WERI-Rb-1 (cell line): ENCODE measurements around the gene HOXA13.

Experiments used
- DNase-seq: peaks from one replicate; pipeline ENCODE4 v3.0.0-alpha.2; 2020
- H3K27ac ChIP-seq: fragments of 250-450 bp; sonication (Bioruptor Pico); 2 replicates; pipeline ENCODE4 v1.5.1; 2020; ENCODE audit warnings: mild to moderate bottlenecking, moderate library complexity
- H3K27me3 ChIP-seq: fragments of 250-450 bp; sonication (Bioruptor Pico); 2 replicates; pipeline ENCODE4 v1.5.1; 2021; ENCODE audit warnings: mild to moderate bottlenecking, low read depth, moderate library complexity; ENCODE audit not compliant: insufficient read depth, severe bottlenecking
- H3K36me3 ChIP-seq: fragments of 250-450 bp; sonication (Bioruptor Pico); 2 replicates; pipeline ENCODE4 v1.5.1; 2020; ENCODE audit warnings: mild to moderate bottlenecking, moderate library complexity
- H3K4me3 ChIP-seq: 2 replicates; pipeline ENCODE4 v1.5.1; 2011; ENCODE audit warnings: low read depth, mild to moderate bottlenecking, control low read depth, low read length
- H3K9me3 ChIP-seq: fragments of 250-450 bp; sonication (Bioruptor Pico); 2 replicates; pipeline ENCODE4 v1.5.1; 2021; ENCODE audit warnings: mild to moderate bottlenecking, moderate library complexity; ENCODE audit not compliant: severe bottlenecking
- CTCF ChIP-seq: IDR thresholded peaks from 2 replicates; pipeline ENCODE4 v1.5.1; 2011; ENCODE audit warnings: low read depth, mild to moderate bottlenecking, control low read depth, inconsistent platforms, low read length

Gene HOXA13

GRCh38 chr7:27165996-27166530 lies 33.8 kb downstream of the HOXA13 start:
- H3K27me3 ChIP-seq: peaks cover 62% of the 10 kb centered on the region
- no peak for DNase-seq
- H3K9me3 ChIP-seq: peaks cover 21% of the 10 kb centered on the region
- no peak for TF ChIP-seq CTCF
- H3K4me3 ChIP-seq: peak overlapping the region; percentile 26
- H3K36me3 ChIP-seq: no peaks in the 10 kb centered on the region
- H3K27ac ChIP-seq: no peak overlapping the region

DNA sequence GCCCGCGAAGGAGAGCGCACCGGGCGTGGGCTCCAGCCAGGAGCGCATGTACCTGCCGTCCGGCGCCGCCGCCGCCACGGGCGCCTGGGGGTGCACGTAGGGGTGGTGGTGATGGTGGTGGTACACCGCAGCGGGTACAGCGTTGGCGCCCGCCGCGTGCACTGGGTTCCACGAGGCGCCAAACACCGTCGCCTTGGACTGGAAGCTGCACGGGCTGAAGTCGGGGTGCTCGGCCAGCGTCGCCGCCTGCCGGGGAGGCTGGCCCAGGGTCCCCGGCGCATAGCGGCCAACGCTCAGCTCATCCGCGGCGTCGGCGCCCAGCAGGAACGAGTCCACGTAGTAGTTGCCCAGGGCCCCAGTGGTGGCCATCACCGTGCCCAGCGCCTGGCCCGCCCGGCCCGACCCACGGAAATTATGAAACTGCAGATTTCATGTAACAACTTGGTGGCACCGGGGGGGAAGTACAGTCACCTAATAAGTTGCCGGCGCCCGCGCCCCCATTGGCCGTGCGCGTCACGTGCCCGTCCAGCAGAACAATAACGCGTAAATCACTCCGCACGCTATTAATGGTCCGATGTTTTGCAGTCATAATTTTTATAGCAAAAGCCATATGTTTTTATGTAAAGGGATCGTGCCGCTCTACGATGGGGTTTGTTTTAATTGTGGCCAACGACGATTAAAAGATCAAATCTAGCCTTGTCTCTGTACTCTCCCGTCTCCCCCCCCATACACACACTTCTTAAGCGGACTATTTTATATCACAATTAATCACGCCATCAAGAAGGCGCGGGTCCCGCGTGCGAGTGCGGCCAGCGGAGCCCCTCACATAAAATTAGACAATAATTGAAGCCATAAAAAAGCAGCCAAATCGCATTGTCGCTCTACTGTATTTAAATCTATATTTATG lies 34.5 kb downstream of the HOXA13 start, which contains the start of gene HOXA9:
Gene HOXA9, minus strand, starts transcription at position 449 of the 907 bp plus-strand sequence. Its CDS starts 80 bp downstream, at position 369.
- no peak for DNase-seq
- H3K4me3 ChIP-seq: peak within 1 kb of the TSS; percentile 26
- peaks cover 60% of the 10 kb centered on the region for H3K27me3 ChIP-seq
- H3K9me3 ChIP-seq: peaks cover 21% of the 10 kb centered on the region
- H3K27ac ChIP-seq: no peak within 1 kb of the TSS
- no peak for TF ChIP-seq CTCF
- H3K36me3 ChIP-seq: no peaks in the 10 kb centered on the region

DNA sequence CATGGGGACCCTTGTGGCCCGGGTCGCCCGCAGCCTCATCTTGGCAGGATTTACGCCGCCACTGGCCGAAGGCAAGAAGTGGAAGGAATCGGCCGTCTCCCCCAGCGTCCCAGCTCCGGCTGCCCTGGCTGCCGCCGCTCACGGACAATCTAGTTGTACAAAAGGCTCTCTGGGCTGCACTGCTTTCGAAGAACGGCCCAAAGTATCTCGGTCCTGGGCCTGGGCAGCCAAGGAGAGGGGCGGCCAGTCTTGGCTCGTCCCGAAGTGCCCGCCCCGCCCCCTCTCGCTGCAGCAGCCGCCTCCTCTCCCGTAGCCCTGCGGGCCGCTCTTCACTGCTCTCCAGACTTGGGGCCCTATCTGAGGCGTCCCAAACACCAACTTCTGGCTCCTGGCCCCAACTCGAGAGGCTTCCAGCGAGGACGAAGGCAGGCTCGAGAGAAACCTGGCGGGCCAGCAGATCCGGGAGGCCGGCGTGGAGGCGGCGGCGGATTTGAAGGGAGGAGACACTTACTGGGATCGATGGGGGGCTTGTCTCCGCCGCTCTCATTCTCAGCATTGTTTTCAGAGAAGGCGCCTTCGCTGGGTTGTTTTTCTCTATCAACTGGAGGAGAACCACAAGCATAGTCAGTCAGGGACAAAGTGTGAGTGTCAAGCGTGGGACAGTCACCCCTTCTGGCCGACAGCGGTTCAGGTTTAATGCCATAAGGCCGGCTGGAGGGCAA lies 35.4 kb downstream of the HOXA13 start:
- Histone ChIP-seq H3K36me3 (no peaks in the 10 kb centered on the region), H3K27me3 (peaks cover 55% of the 10 kb centered on the region), H3K9me3 (peaks cover 21% of the 10 kb centered on the region), H3K27ac (no peak overlapping the region), H3K4me3 (no peak overlapping the region)
- DNase-seq: no peak
- no peak for TF ChIP-seq CTCF

DNA sequence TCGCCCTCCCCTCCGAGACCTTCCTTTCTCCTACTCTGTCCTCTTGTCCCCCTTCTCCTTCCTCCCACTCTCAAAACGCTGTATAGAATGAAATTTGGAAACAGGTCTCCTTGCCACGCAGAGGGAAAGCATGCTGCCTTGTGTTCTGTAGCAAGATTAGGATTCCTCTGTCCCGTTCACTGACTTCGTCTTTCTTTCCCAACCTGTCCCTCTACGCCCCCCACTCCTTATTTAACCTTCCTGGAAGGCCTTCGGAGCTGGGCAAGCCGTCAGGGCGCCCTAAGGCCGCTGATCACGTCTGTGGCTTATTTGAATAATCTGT lies 35.9 kb downstream of the HOXA13 start:
- no peak for DNase-seq
- Histone ChIP-seq H3K27me3 (peaks cover 55% of the 10 kb centered on the region), H3K36me3 (no peaks in the 10 kb centered on the region), H3K9me3 (peaks cover 21% of the 10 kb centered on the region), H3K27ac (no peak overlapping the region), H3K4me3 (no peak overlapping the region)
- no peak for TF ChIP-seq CTCF

- DNase-seq: no peak
- Histone ChIP-seq H3K4me3 (no peak overlapping the region), H3K9me3 (peaks cover 21% of the 10 kb centered on the region), H3K27ac (no peak overlapping the region), H3K36me3 (no peaks in the 10 kb centered on the region), H3K27me3 (peaks cover 53% of the 10 kb centered on the region)
- TF ChIP-seq CTCF: no peak
These were observed 36.4 kb downstream of the HOXA13 start for GRCh38 chr7:27163288-27164044.
